GM06990 (cell line): ENCODE data around the gene CHTF8.
A peak's percentile ranks its signal among the peaks of the same experiment; 100 is the strongest.

Experiments used
- DNase-seq: peaks from one replicate; pipeline ENCODE4 v3.0.0-alpha.2; 2011; ENCODE audit not compliant: insufficient read length; ENCODE audit errors: extremely low read depth
- H3K27me3 ChIP-seq: replicated peaks from 2 replicates; pipeline ENCODE4 v1.6.0; 2011; ENCODE audit warnings: low read length; ENCODE audit not compliant: control insufficient read depth, insufficient read depth
- H3K36me3 ChIP-seq: 2 replicates; pipeline ENCODE4 v1.5.1; 2011; ENCODE audit warnings: low read length; ENCODE audit not compliant: control insufficient read depth, insufficient read depth
- H3K4me3 ChIP-seq: replicated peaks from 2 replicates; pipeline ENCODE4 v1.5.1; 2011; ENCODE audit warnings: low read depth, mild to moderate bottlenecking, control low read depth, low read length
- CTCF ChIP-seq: IDR thresholded peaks from 2 replicates; pipeline ENCODE4 v1.5.1; 2011; ENCODE audit warnings: low read length, control low read depth, mild to moderate bottlenecking, inconsistent platforms; ENCODE audit not compliant: insufficient read depth, poor library complexity, severe bottlenecking

CHTF8 gene, protein sequence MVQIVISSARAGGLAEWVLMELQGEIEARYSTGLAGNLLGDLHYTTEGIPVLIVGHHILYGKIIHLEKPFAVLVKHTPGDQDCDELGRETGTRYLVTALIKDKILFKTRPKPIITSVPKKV

DNA sequence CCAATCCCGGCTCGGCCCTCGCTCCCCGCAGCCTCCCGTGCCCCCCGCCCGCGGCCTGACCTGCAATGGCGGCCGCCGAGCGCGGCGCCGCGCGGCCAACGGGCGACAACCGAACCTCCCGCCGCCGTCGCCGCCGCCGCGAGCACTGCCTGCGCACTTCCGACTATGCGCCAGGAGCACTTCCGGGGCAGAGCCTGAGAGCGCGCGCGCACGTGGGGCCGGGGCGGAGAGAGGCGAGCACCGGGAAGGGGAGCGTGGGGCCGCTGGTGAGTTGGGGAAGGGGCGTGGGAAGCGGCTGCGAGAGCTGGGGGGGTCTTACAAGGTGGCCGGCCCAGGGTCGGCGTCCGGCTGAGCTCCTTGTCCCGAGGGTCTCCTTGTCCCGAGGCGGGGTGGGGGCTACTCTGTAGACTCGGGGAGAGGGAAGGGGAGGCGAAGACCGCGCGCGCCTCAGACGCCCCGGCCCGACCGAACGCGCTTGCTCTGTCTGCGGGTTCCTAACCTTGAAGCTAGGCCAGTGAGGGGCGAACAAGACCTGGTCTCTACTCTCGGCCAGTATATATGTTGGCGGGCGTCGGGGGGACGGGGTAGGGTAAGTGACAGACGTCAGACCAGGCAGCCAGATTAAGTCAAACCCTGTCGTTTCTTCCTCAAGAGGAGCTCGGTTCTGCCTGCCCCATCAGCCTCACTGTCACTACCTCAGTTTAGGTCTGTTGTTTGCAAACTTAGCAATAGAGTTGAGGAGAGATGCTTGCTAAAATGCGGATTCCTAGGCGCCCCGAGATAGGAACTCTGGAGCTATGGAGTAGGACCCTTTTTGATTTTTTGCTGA lies at the start of gene CHTF8, which contains the start of gene UTP4:
CHTF8 (minus strand) TSS at position 165 of the 829 bp plus-strand sequence. CDS start 11,130 bp downstream, outside the sequence.
UTP4 (plus strand) TSS at position 226 of the 829 bp plus-strand sequence. CDS start 811 bp downstream, outside the sequence.
- no peak for TF ChIP-seq CTCF
- H3K4me3 ChIP-seq: peak within 1 kb of the TSS; percentile 97
- DNase-seq: peak; percentile 89
- peaks cover 1% of the 10 kb centered on the region; the same call in 1 of the 2 replicates for H3K36me3 ChIP-seq
- H3K27me3 ChIP-seq: no peaks in the 10 kb centered on the region

DNA sequence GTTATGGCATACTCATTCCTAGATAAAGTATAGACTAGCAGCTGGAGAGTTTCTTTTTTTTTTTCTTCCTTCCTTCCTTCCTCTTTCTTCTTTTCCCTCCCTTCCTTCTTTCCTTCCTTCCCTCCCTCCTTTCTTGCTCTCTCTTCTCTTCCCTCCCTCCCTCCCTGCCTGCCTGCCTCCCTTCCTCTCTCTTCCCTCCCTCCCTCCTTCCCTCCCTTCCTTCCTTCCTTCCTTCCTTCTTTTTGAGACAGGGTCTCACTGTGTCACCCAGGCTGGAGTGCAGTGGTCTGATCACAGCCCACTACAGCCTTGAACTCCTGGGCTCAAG lies 47.6 kb upstream of the CHTF8 start:
- no peak for TF ChIP-seq CTCF
- no peak overlapping the region for H3K4me3 ChIP-seq
- no peak for DNase-seq
- H3K27me3 ChIP-seq: no peaks in the 10 kb centered on the region
- H3K36me3 ChIP-seq: no peaks in the 10 kb centered on the region; the same call in none of the 2 replicates

DNA sequence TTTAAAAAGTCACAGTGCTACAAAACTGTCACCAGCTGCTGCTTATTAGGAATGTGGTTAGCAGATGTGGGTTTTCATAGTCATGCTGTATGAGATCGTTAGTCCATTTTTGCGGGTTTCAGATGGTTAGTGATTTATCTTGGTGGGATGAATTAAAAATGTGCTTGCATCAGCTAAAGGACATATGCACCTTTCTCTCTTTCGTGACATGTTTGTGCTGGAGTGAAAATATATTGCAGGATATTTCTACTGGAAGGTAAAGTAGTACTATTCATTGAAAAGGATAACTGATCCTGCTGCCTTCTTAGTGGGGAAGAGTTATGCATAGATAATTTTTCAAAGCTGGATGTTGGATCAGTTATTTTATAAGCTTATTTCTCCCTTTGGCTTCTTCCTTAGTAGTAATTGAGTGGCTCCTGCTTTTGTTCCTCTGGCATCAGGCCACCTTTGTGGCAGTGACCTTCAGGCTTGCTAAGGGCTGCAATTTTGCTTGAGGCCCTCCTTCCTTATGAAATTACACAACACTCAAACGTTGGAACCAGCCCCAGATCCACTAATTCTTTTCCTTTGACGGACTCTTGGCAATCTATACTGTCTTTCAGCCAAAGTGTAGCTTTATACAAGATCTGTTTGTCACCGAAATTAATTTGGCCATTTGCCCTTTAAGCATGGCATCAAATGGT lies 47.1 kb upstream of the CHTF8 start:
- TF ChIP-seq CTCF: no peak
- Histone ChIP-seq H3K27me3 (no peaks in the 10 kb centered on the region), H3K4me3 (no peak overlapping the region), H3K36me3 (no peaks in the 10 kb centered on the region; the same call in none of the 2 replicates)
- DNase-seq: no peak

GRCh38 chr16:69176033-69176800 lies 43.8 kb upstream of the CHTF8 start:
- Histone ChIP-seq H3K4me3 (no peak overlapping the region), H3K27me3 (no peaks in the 10 kb centered on the region), H3K36me3 (no peaks in the 10 kb centered on the region; the same call in none of the 2 replicates)
- no peak for TF ChIP-seq CTCF
- no peak for DNase-seq

- Histone ChIP-seq H3K36me3 (peaks cover 3% of the 10 kb centered on the region), H3K4me3 (no peak overlapping the region), H3K27me3 (no peaks in the 10 kb centered on the region)
- TF ChIP-seq CTCF: no peak
- DNase-seq: no peak
Observed at GRCh38 chr16:69171325-69172084, 39.1 kb upstream of the CHTF8 start.
